CD8-positive, alpha-beta memory T cell (primary cell): ENCODE measurements around the gene CRIP1. TPM values are rescaled to one million over a fixed set of nuclear protein-coding genes. Genes with fewer than 3 reads are reported as not detected.

Experiments used
- CTCF ChIA-PET: fragments of 350-600 bp; sonication (Branson Sonifier 250); formaldehyde crosslinking; loops from one replicate; lab custom pipeline; 2021; ENCODE audit warnings: antibody characterized with exemption; lab: Charles Lee
- POLR2A ChIA-PET: fragments of 350-600 bp; sonication (Branson Sonifier 250); formaldehyde crosslinking; loops from one replicate; lab custom pipeline; 2021; ENCODE audit warnings: antibody characterized with exemption; lab: Charles Lee
- DNase-seq, 5 donors: peaks; one replicate each; pipeline versions ENCODE4 v3.0.0 to v3.0.0-alpha.2; 2020 to 2022; ENCODE audit warnings: mixed read lengths in 1 of 5
- H3K27ac ChIP-seq: one replicate; pipeline ENCODE4 v1.7.0; 2013; ENCODE audit warnings: low read depth, mild to moderate bottlenecking, low read length, moderate library complexity
- H3K27me3 ChIP-seq: 2 replicates; pipeline ENCODE4 v1.7.0; 2013; ENCODE audit warnings: low read length, mild to moderate bottlenecking; ENCODE audit not compliant: insufficient read depth, poor library complexity, severe bottlenecking
- H3K36me3 ChIP-seq: 2 replicates; pipeline ENCODE4 v1.7.0; 2013; ENCODE audit warnings: mild to moderate bottlenecking, low read length, moderate library complexity; ENCODE audit not compliant: insufficient read depth
- H3K4me1 ChIP-seq: 2 replicates; pipeline ENCODE4 v1.7.0; 2013; ENCODE audit warnings: mild to moderate bottlenecking, low read length, moderate library complexity; ENCODE audit not compliant: insufficient read depth
- H3K4me3 ChIP-seq: 2 replicates; pipeline ENCODE4 v1.7.0; 2013; ENCODE audit warnings: mild to moderate bottlenecking, low read length
- H3K9me3 ChIP-seq: 2 replicates; pipeline ENCODE4 v1.7.0; 2013; ENCODE audit warnings: mild to moderate bottlenecking, low read length
- H3K27ac Mint-ChIP-seq, 8 donors: one replicate each; pipeline ENCODE4 v1.8.0; 2020 to 2021; ENCODE audit warnings: mixed read lengths in 8 of 8, mild to moderate bottlenecking in 6 of 8, inconsistent platforms in 3 of 8, moderate library complexity in 3 of 8
- H3K27me3 Mint-ChIP-seq, 2 donors: one replicate each; pipeline ENCODE4 v1.8.0; 2020 to 2021; ENCODE audit warnings: mixed read lengths in 2 of 2, mild to moderate bottlenecking in 1 of 2, moderate library complexity in 1 of 2
- H3K36me3 Mint-ChIP-seq, 3 donors: one replicate each; pipeline ENCODE4 v1.8.0; 2020 to 2021; ENCODE audit warnings: mixed read lengths in 3 of 3, inconsistent platforms in 1 of 3, mild to moderate bottlenecking in 1 of 3
- H3K4me1 Mint-ChIP-seq, 3 donors: one replicate each; pipeline ENCODE4 v1.8.0; 2020 to 2021; ENCODE audit warnings: mixed read lengths in 3 of 3, inconsistent platforms in 1 of 3, mild to moderate bottlenecking in 1 of 3
- H3K4me3 Mint-ChIP-seq, 7 donors: one replicate each; pipeline ENCODE4 v1.8.0; 2020 to 2021; ENCODE audit warnings: mixed read lengths in 7 of 7, mild to moderate bottlenecking in 6 of 7, moderate library complexity in 4 of 7, inconsistent platforms in 2 of 7
- H3K9me3 Mint-ChIP-seq, 5 donors: one replicate each; pipeline ENCODE4 v1.8.0; 2020 to 2022; ENCODE audit warnings: mixed read lengths in 5 of 5, mild to moderate bottlenecking in 3 of 5, moderate library complexity in 2 of 5, inconsistent platforms in 1 of 5
- polyA plus RNA-seq: library from polyadenylated mRNA; unstranded; fragments of 300-500 nt; fragmentation: Illumina TruSeq; gene quantifications from one replicate; pipeline ENCODE4 v1.2.3, GENCODE V29; 2021
- total RNA-seq, 2 experiments: library from RNA; stranded (reverse); gene quantifications; one replicate each; pipeline ENCODE4 v1.2.3, GENCODE V29; 2021

The CRIP1 gene
- total and polyA plus RNA-seq, 3 experiments from 2014 or later, result 463 to 1,031 (median 468) TPM

GRCh38 chr14:105477660-105478397 is 8.9 kb upstream of the CRIP1 start:
- DNase-seq, result peak; percentile 64 to 86 (median 75)
- no peaks in the 10 kb centered on the region for H3K9me3 ChIP-seq
- no peaks in the 10 kb centered on the region for H3K36me3 Mint-ChIP-seq

DNA sequence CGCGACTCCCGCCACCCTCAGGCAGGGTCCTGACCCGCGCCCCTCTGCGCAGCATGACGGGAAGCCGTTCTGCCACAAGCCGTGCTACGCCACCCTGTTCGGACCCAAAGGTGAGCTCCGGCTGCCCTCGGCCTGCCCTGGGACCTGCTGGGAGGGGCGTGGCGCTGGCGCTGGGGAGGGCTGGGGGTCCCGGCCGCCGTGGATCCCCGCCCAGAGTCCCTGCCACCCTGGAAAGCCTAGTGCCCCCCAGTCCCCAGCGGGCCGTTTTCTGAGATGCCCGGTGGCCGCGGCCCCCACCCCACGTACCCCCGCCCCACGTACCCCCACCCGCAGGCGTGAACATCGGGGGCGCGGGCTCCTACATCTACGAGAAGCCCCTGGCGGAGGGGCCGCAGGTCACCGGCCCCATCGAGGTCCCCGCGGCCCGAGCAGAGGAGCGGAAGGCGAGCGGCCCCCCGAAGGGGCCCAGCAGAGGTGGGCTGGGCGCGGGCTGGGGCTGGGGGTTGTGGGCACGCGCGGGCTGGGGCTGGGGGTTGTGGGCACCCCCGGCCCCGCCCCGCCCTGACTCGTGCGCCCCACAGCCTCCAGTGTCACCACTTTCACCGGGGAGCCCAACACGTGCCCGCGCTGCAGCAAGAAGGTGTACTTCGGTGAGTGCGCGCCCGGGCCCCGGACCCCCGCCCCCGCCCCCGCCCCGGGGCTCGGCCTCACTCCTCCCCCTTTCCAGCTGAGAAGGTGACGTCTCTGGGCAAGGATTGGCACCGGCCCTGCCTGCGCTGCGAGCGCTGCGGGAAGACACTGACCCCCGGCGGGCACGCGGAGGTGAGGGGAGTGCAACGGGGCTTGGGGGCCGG is 8.1 kb upstream of the CRIP1 start:
- Histone ChIP-seq H3K27me3 (no peaks in the 10 kb centered on the region), H3K27ac (no peak overlapping the region), H3K36me3 (no peaks in the 10 kb centered on the region), H3K4me3 (no peak overlapping the region), H3K9me3 (no peaks in the 10 kb centered on the region), H3K4me1 (peaks cover 70% of the 10 kb centered on the region)
- H3K36me3 Mint-ChIP-seq, result no peaks in the 10 kb centered on the region
- DNase-seq, result peak in 2 of 5 donors; percentile 30 to 62
- peaks cover 23 to 66% (median 38%) of the 10 kb centered on the region in 3 donors for H3K4me1 Mint-ChIP-seq
- H3K27me3 Mint-ChIP-seq, result peaks cover 0 to 8% of the 10 kb centered on the region in 2 donors
- CTCF ChIA-PET, result interaction anchor here (1.3 to 8.5 kb wide), 2 partner anchors 11 to 31 kb away, joined by 3 to 63 read pairs; no protein-coding TSS in a partner anchor
- peaks cover 0 to 3% (median 0%) of the 10 kb centered on the region in 5 donors for H3K9me3 Mint-ChIP-seq
- H3K4me3 Mint-ChIP-seq, result no peak overlapping the region
- peak overlapping the region in 2 of 8 donors; percentile 99 to 100 for H3K27ac Mint-ChIP-seq
- POLR2A ChIA-PET, result interaction anchor here (0.7 to 0.9 kb wide), 2 partner anchors 11 to 658 kb away, joined by 3 to 6 read pairs; no protein-coding TSS in a partner anchor

More at GRCh38 chr14:105477660-105478397, 8.9 kb upstream of the CRIP1 start:
- ChIA-PET CTCF (interaction anchor here (1.3 to 8.5 kb wide), 2 partner anchors 12 to 30 kb away, joined by 3 to 63 read pairs; no protein-coding TSS in a partner anchor), POLR2A (interaction anchor here (0.7 to 0.9 kb wide), 2 partner anchors 12 to 659 kb away, joined by 3 to 6 read pairs; no protein-coding TSS in a partner anchor)
- peaks cover 67% of the 10 kb centered on the region for H3K4me1 ChIP-seq
- H3K27me3 ChIP-seq, result no peaks in the 10 kb centered on the region
- no peak overlapping the region for H3K4me3 ChIP-seq
- H3K36me3 ChIP-seq, result no peaks in the 10 kb centered on the region
- H3K4me3 Mint-ChIP-seq, result peak overlapping the region; percentile 19 to 76 (median 62)
- peak overlapping the region in 7 of 8 donors; percentile 74 to 89 (median 82) for H3K27ac Mint-ChIP-seq
- peaks cover 0 to 8% of the 10 kb centered on the region in 2 donors for H3K27me3 Mint-ChIP-seq
- no peak overlapping the region for H3K27ac ChIP-seq
- peaks cover 0 to 3% (median 0%) of the 10 kb centered on the region in 5 donors for H3K9me3 Mint-ChIP-seq
- peaks cover 23 to 66% (median 38%) of the 10 kb centered on the region in 3 donors for H3K4me1 Mint-ChIP-seq

DNA sequence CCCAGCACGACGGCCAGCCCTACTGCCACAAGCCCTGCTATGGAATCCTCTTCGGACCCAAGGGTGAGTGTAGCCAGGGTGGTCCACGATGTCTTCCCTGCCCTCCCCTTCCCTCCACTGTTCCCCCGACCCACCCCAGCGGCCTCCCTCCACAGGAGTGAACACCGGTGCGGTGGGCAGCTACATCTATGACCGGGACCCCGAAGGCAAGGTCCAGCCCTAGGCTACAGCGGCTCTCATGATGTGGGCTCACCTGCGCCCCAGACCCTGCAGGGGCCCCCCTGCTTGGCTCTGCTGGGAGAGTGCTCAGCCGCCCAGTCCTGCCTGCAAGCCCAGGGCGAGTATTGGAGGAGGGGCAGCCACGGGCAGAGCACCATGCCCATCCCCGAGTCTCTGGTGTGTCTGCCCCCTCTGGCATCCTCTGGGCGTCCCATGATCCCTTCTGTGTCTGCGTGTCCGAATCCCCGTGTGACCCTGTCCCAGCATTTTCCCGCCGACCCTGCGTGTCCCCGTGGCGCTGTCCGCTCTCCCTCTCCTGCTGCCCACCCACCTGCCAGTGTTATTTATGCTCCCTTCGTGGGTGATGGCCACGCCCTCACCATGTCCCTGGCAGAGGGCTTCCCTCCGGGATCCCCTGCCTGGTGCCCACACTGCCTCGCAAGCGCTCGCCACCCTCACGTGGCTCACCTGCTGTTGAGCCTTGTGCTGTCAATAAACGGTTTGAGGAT is 7.1 kb upstream of the CRIP1 start:
- peaks cover 0 to 3% (median 0%) of the 10 kb centered on the region in 5 donors for H3K9me3 Mint-ChIP-seq
- H3K36me3 Mint-ChIP-seq, result no peaks in the 10 kb centered on the region
- Histone ChIP-seq H3K27me3 (no peaks in the 10 kb centered on the region), H3K4me1 (peaks cover 78% of the 10 kb centered on the region), H3K9me3 (no peaks in the 10 kb centered on the region), H3K27ac (no peak overlapping the region), H3K36me3 (no peaks in the 10 kb centered on the region), H3K4me3 (no peak overlapping the region)
- ChIA-PET CTCF (interaction anchor here (1.6 to 3.1 kb wide), 3 partner anchors 12 to 179 kb away, joined by 10 to 135 read pairs (median 13); partner anchors contain the start of genes BRF1 and TEDC1), POLR2A (no interaction called here)
- H3K27me3 Mint-ChIP-seq, result peaks cover 0 to 12% of the 10 kb centered on the region in 2 donors
- DNase-seq, result peak in 1 of 5 donors; percentile 34
- H3K4me1 Mint-ChIP-seq, result peaks cover 29 to 68% (median 44%) of the 10 kb centered on the region in 3 donors
- H3K27ac Mint-ChIP-seq, result peak overlapping the region in 6 of 8 donors; percentile 89 to 100 (median 100)
- peak overlapping the region in 6 of 7 donors; percentile 19 to 85 (median 70) for H3K4me3 Mint-ChIP-seq

DNA sequence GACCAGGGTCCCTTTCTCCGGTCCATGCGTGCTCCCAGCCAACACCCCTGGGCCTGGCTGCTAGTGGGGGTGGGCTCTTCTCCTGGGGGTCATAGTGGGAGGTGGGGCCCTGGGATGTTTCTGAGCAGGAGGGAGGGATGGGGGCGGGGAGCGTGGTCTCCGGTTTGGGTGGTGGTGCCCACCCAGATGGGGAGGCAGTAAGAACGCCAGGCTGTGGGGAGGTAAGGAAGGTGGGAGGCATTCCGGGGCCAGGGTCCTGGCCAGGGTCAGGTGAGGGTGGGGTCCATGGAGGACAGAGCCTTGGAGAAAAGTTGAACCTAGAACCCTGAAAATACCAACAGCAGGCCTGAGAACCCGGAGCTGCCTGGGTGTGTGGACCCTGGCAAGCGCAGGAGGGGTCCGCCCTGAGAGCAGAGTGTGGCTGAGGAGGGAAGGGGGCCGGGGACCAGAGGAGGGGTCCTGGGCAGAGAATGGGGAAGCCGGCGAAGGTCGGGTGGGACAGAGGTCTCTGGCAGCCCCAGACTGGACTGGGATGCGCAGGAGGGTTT is 6.4 kb upstream of the CRIP1 start:
- Histone ChIP-seq H3K36me3 (no peaks in the 10 kb centered on the region), H3K27me3 (no peaks in the 10 kb centered on the region), H3K4me3 (no peak overlapping the region), H3K27ac (peak overlapping the region; percentile 100), H3K9me3 (no peaks in the 10 kb centered on the region), H3K4me1 (peaks cover 80% of the 10 kb centered on the region)
- POLR2A ChIA-PET, result interaction anchor here (2.4 kb wide), 1 partner anchor 10 kb away, joined by 66 read pairs; the partner anchor contains the start of gene TEDC1
- Mint-ChIP-seq H3K4me3 (peak overlapping the region; percentile 38 to 87 (median 80)), H3K36me3 (no peaks in the 10 kb centered on the region), H3K27ac (peak overlapping the region; percentile 58 to 100 (median 100)), H3K27me3 (peaks cover 0 to 12% of the 10 kb centered on the region in 2 donors), H3K4me1 (peaks cover 31 to 75% (median 48%) of the 10 kb centered on the region in 3 donors), H3K9me3 (peaks cover 0 to 3% (median 0%) of the 10 kb centered on the region in 5 donors)
- CTCF ChIA-PET, result interaction anchor here (0.6 to 3.1 kb wide), 23 partner anchors 9 to 437 kb away, joined by 3 to 135 read pairs (median 4); partner anchors contain the start of genes BRF1 and TEDC1
- peak in 1 of 5 donors; percentile 39 for DNase-seq

- Histone ChIP-seq H3K9me3 (no peaks in the 10 kb centered on the region), H3K27ac (peak overlapping the region; percentile 100), H3K36me3 (no peaks in the 10 kb centered on the region), H3K4me1 (peaks cover 80% of the 10 kb centered on the region), H3K4me3 (peak overlapping the region; percentile 80), H3K27me3 (no peaks in the 10 kb centered on the region)
- CTCF ChIA-PET, result interaction anchor here (0.6 to 3.1 kb wide), 25 partner anchors 10 to 437 kb away, joined by 3 to 135 read pairs (median 4); partner anchors contain the start of genes BRF1 and TEDC1
- Mint-ChIP-seq H3K4me3 (peak overlapping the region; percentile 78 to 94 (median 85)), H3K36me3 (no peaks in the 10 kb centered on the region), H3K27me3 (peaks cover 0 to 12% of the 10 kb centered on the region in 2 donors), H3K4me1 (peaks cover 37 to 76% (median 56%) of the 10 kb centered on the region in 3 donors), H3K9me3 (peaks cover 0 to 3% (median 0%) of the 10 kb centered on the region in 5 donors), H3K27ac (peak overlapping the region; percentile 99 to 100 (median 100))
- POLR2A ChIA-PET, result interaction anchor here (2.4 kb wide), 1 partner anchor 9 kb away, joined by 66 read pairs; the partner anchor contains the start of gene TEDC1
- peak; percentile 83 to 91 (median 87) for DNase-seq
These were observed 5.6 kb upstream of the CRIP1 start for GRCh38 chr14:105480807-105481801.

DNA sequence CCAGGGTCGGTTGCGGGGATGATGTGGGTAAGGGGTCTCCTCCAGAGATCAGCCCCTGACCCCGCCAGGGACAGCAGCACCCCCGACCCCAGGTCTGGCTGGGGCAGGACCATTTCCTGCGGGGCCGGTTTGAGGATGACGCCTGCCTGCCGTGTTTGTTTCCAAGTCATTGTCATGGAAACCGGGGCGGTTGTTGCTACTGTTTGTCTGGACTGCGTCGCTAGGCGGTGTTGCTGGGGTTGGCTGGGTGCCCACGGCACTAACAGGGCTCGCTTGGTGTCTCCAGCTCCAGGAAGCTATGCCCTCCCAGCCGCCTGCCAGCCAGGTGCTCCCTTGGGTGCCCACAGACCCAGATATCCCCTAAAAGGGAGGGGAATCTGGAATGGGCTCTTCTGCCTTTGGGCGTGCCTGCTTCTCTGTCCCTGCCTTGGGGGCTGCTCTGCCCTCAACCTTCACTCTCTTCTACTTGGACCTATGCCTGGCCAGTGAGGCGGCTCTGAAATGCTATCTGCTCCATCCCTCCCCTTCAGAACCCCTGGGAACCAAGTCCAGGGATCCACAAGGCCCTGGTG is 4.7 kb upstream of the CRIP1 start:
- peak; percentile 94 to 99 (median 97) for DNase-seq
- peak overlapping the region; percentile 99 to 100 (median 100) for H3K27ac Mint-ChIP-seq
- CTCF ChIA-PET, result interaction anchor here (1.0 to 3.1 kb wide), 11 partner anchors 9 to 181 kb away, joined by 3 to 135 read pairs (median 6); partner anchors contain the start of genes BRF1 and TEDC1
- H3K36me3 Mint-ChIP-seq, result no peaks in the 10 kb centered on the region
- H3K4me3 Mint-ChIP-seq, result peak overlapping the region; percentile 78 to 94 (median 85)
- POLR2A ChIA-PET, result interaction anchor here (2.4 kb wide), 1 partner anchor 8 kb away, joined by 66 read pairs; the partner anchor contains the start of gene TEDC1
- H3K4me1 Mint-ChIP-seq, result peaks cover 39 to 73% (median 56%) of the 10 kb centered on the region in 3 donors
- Histone ChIP-seq H3K4me3 (no peak overlapping the region), H3K27me3 (no peaks in the 10 kb centered on the region), H3K36me3 (no peaks in the 10 kb centered on the region), H3K9me3 (no peaks in the 10 kb centered on the region), H3K27ac (peak overlapping the region; percentile 100), H3K4me1 (peaks cover 78% of the 10 kb centered on the region)
- peaks cover 0 to 12% of the 10 kb centered on the region in 2 donors for H3K27me3 Mint-ChIP-seq
- peaks cover 0 to 3% (median 0%) of the 10 kb centered on the region in 5 donors for H3K9me3 Mint-ChIP-seq
